CD14-positive monocyte (primary cell): Measurements from ENCODE around the gene PPP1R12B. TPM values are rescaled to one million over a fixed set of nuclear protein-coding genes. Genes with fewer than 3 reads are reported as not detected.

Experiments used
- DNase-seq, 3 donors: peaks; one replicate each; pipeline ENCODE4 v3.0.0-alpha.2; 2011 to 2022
- H2AFZ ChIP-seq: 2 replicates; pipeline ENCODE4 v1.6.0; 2012; ENCODE audit warnings: mild to moderate bottlenecking, low read depth, low read length, inconsistent platforms; ENCODE audit not compliant: insufficient read depth, poor library complexity, severe bottlenecking
- H3K27ac ChIP-seq, 2 donors: 1 replicate in 1 of 2; 2 replicates in 1 of 2; pipeline ENCODE4 v1.5.1; 2012 to 2013; ENCODE audit warnings: low read length in 2 of 2, control low read depth in 1 of 2, inconsistent platforms in 1 of 2, low read depth in 1 of 2, mild to moderate bottlenecking in 1 of 2
- H3K27me3 ChIP-seq, 2 donors: one replicate each; pipeline versions ENCODE4 v1.6.0 to v1.6.1; 2011 to 2013; ENCODE audit warnings: low read length in 2 of 2; ENCODE audit not compliant: control insufficient read depth in 2 of 2, insufficient read depth in 2 of 2
- H3K36me3 ChIP-seq, 2 donors: replicated peaks in 1 of 2; 1 replicate in 1 of 2; 2 replicates in 1 of 2; pipeline versions ENCODE4 v1.5.1 to v1.6.1; 2012 to 2013; ENCODE audit warnings: low read length in 2 of 2, control low read depth in 1 of 2, inconsistent platforms in 1 of 2, mild to moderate bottlenecking in 1 of 2; ENCODE audit not compliant: insufficient read depth in 2 of 2, control insufficient read depth in 1 of 2
- H3K4me1 ChIP-seq, 2 donors: 1 replicate in 1 of 2; 2 replicates in 1 of 2; pipeline versions ENCODE4 v1.5.1 to v1.6.1; 2012 to 2013; ENCODE audit warnings: low read length in 2 of 2, control low read depth in 1 of 2, inconsistent platforms in 1 of 2, mild to moderate bottlenecking in 1 of 2, moderate library complexity in 1 of 2; ENCODE audit not compliant: insufficient read depth in 2 of 2, control insufficient read depth in 1 of 2
- H3K4me2 ChIP-seq: replicated peaks from 2 replicates; pipeline ENCODE3; 2012; ENCODE audit warnings: low read length, moderate library complexity, mild to moderate bottlenecking; ENCODE audit not compliant: poor library complexity, severe bottlenecking; ENCODE audit errors: extremely low read depth
- H3K4me3 ChIP-seq, 3 experiments: fragments of 200-600 bp in 1 of 3; sonication (generic) in 1 of 3; replicated peaks in 1 of 3; 1 replicate in 2 of 3; 2 replicates in 1 of 3; pipeline ENCODE4 v1.5.1; 2011 to 2013; ENCODE audit warnings: low read length in 3 of 3, mild to moderate bottlenecking in 3 of 3, control low read depth in 2 of 3, low read depth in 2 of 3, inconsistent platforms in 1 of 3, moderate library complexity in 1 of 3
- H3K79me2 ChIP-seq: 2 replicates; pipeline ENCODE4 v1.6.0; 2012; ENCODE audit warnings: mild to moderate bottlenecking, control low read depth, inconsistent platforms, low read length, moderate library complexity; ENCODE audit not compliant: insufficient read depth
- H3K9ac ChIP-seq: 2 replicates; pipeline ENCODE4 v1.6.0; 2017; ENCODE audit warnings: low read length, mild to moderate bottlenecking; ENCODE audit not compliant: insufficient read depth, poor library complexity, severe bottlenecking
- H3K9me3 ChIP-seq, 2 donors: replicated peaks in 1 of 2; 1 replicate in 1 of 2; 2 replicates in 1 of 2; pipeline versions ENCODE4 v1.5.1 to v1.6.1; 2012 to 2013; ENCODE audit warnings: low read length in 2 of 2, control low read depth in 1 of 2; ENCODE audit not compliant: control insufficient read depth in 1 of 2, insufficient read depth in 1 of 2
- H4K20me1 ChIP-seq: 2 replicates; pipeline ENCODE4 v1.6.0; 2012; ENCODE audit warnings: mild to moderate bottlenecking, low read length, control low read depth, moderate library complexity; ENCODE audit not compliant: insufficient read depth
- H3K27ac Mint-ChIP-seq, 7 donors: one replicate each; pipeline ENCODE4 v1.8.0; 2020; ENCODE audit warnings: mild to moderate bottlenecking in 7 of 7, mixed read lengths in 7 of 7, moderate library complexity in 6 of 7, inconsistent platforms in 2 of 7
- H3K27me3 Mint-ChIP-seq, 3 donors: one replicate each; pipeline ENCODE4 v1.8.0; 2021 to 2022; ENCODE audit warnings: low read depth in 3 of 3, mild to moderate bottlenecking in 3 of 3, mixed read lengths in 3 of 3, moderate library complexity in 3 of 3, inconsistent platforms in 1 of 3
- H3K36me3 Mint-ChIP-seq, 2 donors: one replicate each; pipeline ENCODE4 v1.8.0; 2020; ENCODE audit warnings: mixed read lengths in 2 of 2, inconsistent platforms in 1 of 2, mild to moderate bottlenecking in 1 of 2
- H3K4me1 Mint-ChIP-seq: one replicate; pipeline ENCODE4 v1.8.0; 2020; ENCODE audit warnings: mild to moderate bottlenecking, mixed read lengths
- H3K4me3 Mint-ChIP-seq, 2 donors: one replicate each; pipeline ENCODE4 v1.8.0; 2020; ENCODE audit warnings: mild to moderate bottlenecking in 2 of 2, mixed read lengths in 2 of 2, moderate library complexity in 1 of 2
- H3K9me3 Mint-ChIP-seq, 7 donors: one replicate each; pipeline ENCODE4 v1.8.0; 2020 to 2022; ENCODE audit warnings: mixed read lengths in 7 of 7, mild to moderate bottlenecking in 6 of 7, moderate library complexity in 6 of 7, inconsistent platforms in 2 of 7
- WGBS: methylation state at CpG from one replicate; pipeline ENCODE4 v1.1.5; 2013; ENCODE audit warnings: missing lambda C conversion rate; ENCODE audit not compliant: insufficient coverage; 5-methylcytosine and 5-hydroxymethylcytosine counted together
- intact Hi-C, 2 donors: fragments of 100-400 bp; cut with micrococcal nuclease; formaldehyde crosslinking; loops; one replicate each; pipeline versions ENCODE4 v1.15.0 to v1.15.1; 2023
- polyA plus RNA-seq, 3 donors: library from polyadenylated mRNA; depleted of rRNA in 1 of 3; unstranded in 2 of 3; stranded (reverse) in 1 of 3; fragments of 300-500 nt in 2 of 3; fragments of >200 nt in 1 of 3; fragmentation: Illumina TruSeq in 2 of 3; gene quantifications; 1 replicate in 2 of 3; 2 replicates in 1 of 3; pipeline ENCODE4 v1.2.3, GENCODE V29; 2012 to 2021
- TF ChIP-seq, protein P1 (sequence below): fragments of 200-600 bp; IDR thresholded peaks from one replicate; pipeline ENCODE4 v1.8.0; 2022; ENCODE audit warnings: antibody characterized with exemption, mild to moderate bottlenecking

PPP1R12B gene
- polyA plus RNA-seq, 3 donors: 1.3 to 12.2 (median 1.7) TPM

DNA sequence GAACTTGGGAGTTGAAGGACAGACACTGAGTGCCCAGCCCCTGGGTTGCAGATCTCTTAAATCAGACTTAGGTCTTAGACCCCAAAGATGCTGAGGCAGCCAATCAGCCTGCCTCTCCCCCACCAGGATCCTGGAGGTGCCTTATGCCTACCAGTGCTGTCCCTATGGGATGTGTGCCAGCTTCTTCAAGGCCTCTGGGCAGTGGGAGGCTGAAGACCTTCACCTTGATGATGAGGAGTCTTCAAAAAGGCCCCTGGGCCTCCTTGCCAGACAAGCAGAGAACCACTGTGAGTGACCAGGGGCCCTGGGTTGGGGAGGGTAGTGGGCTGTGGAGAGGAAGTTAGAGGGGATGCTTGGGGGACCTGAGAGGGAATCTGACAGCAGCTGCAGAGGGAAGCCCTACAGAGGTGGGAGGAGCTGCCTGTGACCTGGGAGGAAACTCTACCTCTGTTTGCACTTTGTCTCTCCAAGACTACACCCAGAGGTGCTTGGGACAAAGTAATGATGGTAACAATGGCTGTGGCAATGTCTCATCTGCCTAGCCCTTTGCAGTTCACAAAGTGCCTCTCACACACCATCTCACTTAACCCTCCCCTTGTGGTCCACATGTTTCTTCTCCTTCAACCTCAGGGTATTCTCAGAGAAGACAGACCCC is 38.3 kb upstream of the PPP1R12B start:
- TF ChIP-seq, protein P1, sequence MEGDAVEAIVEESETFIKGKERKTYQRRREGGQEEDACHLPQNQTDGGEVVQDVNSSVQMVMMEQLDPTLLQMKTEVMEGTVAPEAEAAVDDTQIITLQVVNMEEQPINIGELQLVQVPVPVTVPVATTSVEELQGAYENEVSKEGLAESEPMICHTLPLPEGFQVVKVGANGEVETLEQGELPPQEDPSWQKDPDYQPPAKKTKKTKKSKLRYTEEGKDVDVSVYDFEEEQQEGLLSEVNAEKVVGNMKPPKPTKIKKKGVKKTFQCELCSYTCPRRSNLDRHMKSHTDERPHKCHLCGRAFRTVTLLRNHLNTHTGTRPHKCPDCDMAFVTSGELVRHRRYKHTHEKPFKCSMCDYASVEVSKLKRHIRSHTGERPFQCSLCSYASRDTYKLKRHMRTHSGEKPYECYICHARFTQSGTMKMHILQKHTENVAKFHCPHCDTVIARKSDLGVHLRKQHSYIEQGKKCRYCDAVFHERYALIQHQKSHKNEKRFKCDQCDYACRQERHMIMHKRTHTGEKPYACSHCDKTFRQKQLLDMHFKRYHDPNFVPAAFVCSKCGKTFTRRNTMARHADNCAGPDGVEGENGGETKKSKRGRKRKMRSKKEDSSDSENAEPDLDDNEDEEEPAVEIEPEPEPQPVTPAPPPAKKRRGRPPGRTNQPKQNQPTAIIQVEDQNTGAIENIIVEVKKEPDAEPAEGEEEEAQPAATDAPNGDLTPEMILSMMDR: no peak
- Mint-ChIP-seq H3K27me3 (peaks cover 12 to 31% (median 19%) of the 10 kb centered on the region in 3 donors), H3K4me1 (no peaks in the 10 kb centered on the region), H3K4me3 (no peak overlapping the region), H3K36me3 (no peaks in the 10 kb centered on the region), H3K27ac (no peak overlapping the region), H3K9me3 (no peaks in the 10 kb centered on the region)
- intact Hi-C loops: loop anchor here in 1 of 2 donors (10.0 kb wide), 1 partner anchor 125 kb away; no protein-coding TSS in a partner anchor
- Histone ChIP-seq H2AFZ (no peak overlapping the region), H3K4me3 (no peak overlapping the region), H4K20me1 (no peaks in the 10 kb centered on the region), H3K27me3 (peaks cover 3 to 9% of the 10 kb centered on the region in 2 donors), H3K9me3 (no peaks in the 10 kb centered on the region), H3K4me1 (no peaks in the 10 kb centered on the region), H3K9ac (no peak overlapping the region), H3K36me3 (no peaks in the 10 kb centered on the region), H3K4me2 (no peak overlapping the region), H3K79me2 (no peaks in the 10 kb centered on the region), H3K27ac (no peak overlapping the region)
- no peak for DNase-seq

DNA sequence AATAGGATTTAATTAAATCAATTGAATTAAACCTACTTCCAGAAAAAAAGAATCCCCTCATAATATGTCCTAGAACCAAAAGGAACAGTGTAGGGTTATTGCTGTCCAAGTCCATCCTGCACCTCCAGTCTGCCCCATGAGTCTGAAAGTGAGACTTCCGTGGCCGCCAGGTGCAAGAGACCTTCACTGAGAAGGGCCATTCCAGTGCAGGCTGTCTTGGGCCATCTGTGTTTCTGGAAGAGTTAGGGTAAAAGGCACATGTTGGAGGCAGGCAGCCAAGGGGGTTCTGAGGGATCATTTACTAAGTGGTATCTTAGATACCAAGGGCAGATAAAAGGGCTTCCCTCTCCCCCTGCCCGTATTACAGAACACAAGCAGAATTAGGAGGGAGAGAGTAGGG is 37.8 kb upstream of the PPP1R12B start:
- no peak overlapping the region for H3K9ac ChIP-seq
- H3K27me3 Mint-ChIP-seq: peaks cover 12 to 32% (median 19%) of the 10 kb centered on the region in 3 donors
- H3K4me3 ChIP-seq: no peak overlapping the region
- TF ChIP-seq, protein P1: no peak
- H3K9me3 Mint-ChIP-seq: no peaks in the 10 kb centered on the region
- H3K36me3 Mint-ChIP-seq: no peaks in the 10 kb centered on the region
- H3K27ac ChIP-seq: no peak overlapping the region
- no peaks in the 10 kb centered on the region for H3K79me2 ChIP-seq
- H4K20me1 ChIP-seq: no peaks in the 10 kb centered on the region
- WGBS: 95% methylated on average over 2 of the region's 3 CpGs
- no peak overlapping the region for H3K4me3 Mint-ChIP-seq
- no peak for DNase-seq
- H3K4me2 ChIP-seq: no peak overlapping the region
- peaks cover 3 to 9% of the 10 kb centered on the region in 2 donors for H3K27me3 ChIP-seq
- no peaks in the 10 kb centered on the region for H3K4me1 ChIP-seq
- no peak overlapping the region for H3K27ac Mint-ChIP-seq
- H2AFZ ChIP-seq: no peak overlapping the region
- H3K9me3 ChIP-seq: no peaks in the 10 kb centered on the region
- H3K4me1 Mint-ChIP-seq: no peaks in the 10 kb centered on the region
- intact Hi-C loops: loop anchor here in 1 of 2 donors (10.0 kb wide), 1 partner anchor 126 kb away; no protein-coding TSS in a partner anchor
- H3K36me3 ChIP-seq: no peaks in the 10 kb centered on the region
